HepG2 (cell line): ENCODE measurements around the gene NVL. TPM values are rescaled to one million over a fixed set of nuclear protein-coding genes. Genes with fewer than 3 reads are reported as not detected.

ENCODE experiments used
- HBP1 ChIP-seq: IDR thresholded peaks from 2 replicates; pipeline ENCODE4 v1.6.1; 2016; ENCODE audit warnings: low read depth, control low read depth
- ISX ChIP-seq: sonication (generic); formaldehyde crosslinking; conservative IDR thresholded peaks from 2 replicates; pipeline ENCODE4 v1.5.0; 2020; ENCODE audit warnings: missing genetic modification reagents
- MEIS2 ChIP-seq: sonication (generic); formaldehyde crosslinking; IDR thresholded peaks from 2 replicates; pipeline ENCODE4 v1.9.0; 2021; ENCODE audit warnings: mild to moderate bottlenecking, missing genetic modification reagents
- NR1H2 ChIP-seq: sonication (generic); formaldehyde crosslinking; IDR thresholded peaks from 2 replicates; pipeline ENCODE4 v1.8.1; 2022; ENCODE audit warnings: low read depth, missing genetic modification reagents, borderline replicate concordance
- PITX1 ChIP-seq: sonication (generic); formaldehyde crosslinking; IDR thresholded peaks from 2 replicates; pipeline ENCODE4 v1.5.1; 2020; ENCODE audit warnings: mild to moderate bottlenecking, missing genetic modification reagents
- U2AF2 ChIP-seq: fragments of 200-400 bp; formaldehyde crosslinking; IDR thresholded peaks from 2 replicates; pipeline ENCODE4 v1.6.1; 2017; ENCODE audit warnings: low read depth, mild to moderate bottlenecking, low read length
- ZBTB25 ChIP-seq: IDR thresholded peaks from 2 replicates; pipeline ENCODE4 v1.6.1; 2018; ENCODE audit warnings: missing genetic modification reagents
- ZBTB49 ChIP-seq: sonication (generic); formaldehyde crosslinking; IDR thresholded peaks from 2 replicates; pipeline ENCODE4 v1.4.0; 2020; ENCODE audit warnings: missing genetic modification reagents, borderline replicate concordance
- ZFP91 ChIP-seq: sonication (generic); formaldehyde crosslinking; IDR thresholded peaks from 2 replicates; pipeline ENCODE4 v1.9.0; 2022; ENCODE audit warnings: missing genetic modification reagents, mild to moderate bottlenecking, borderline replicate concordance
- ZKSCAN8 ChIP-seq: IDR thresholded peaks from 2 replicates; pipeline ENCODE4 v1.6.1; 2016; ENCODE audit warnings: borderline replicate concordance, missing genetic modification reagents, missing compliant biosample characterization
- ZNF205 ChIP-seq: IDR thresholded peaks from 2 replicates; pipeline ENCODE4 v1.6.1; 2018; ENCODE audit warnings: missing biosample characterization, missing genetic modification reagents
- ZNF574 ChIP-seq: sonication (generic); formaldehyde crosslinking; IDR thresholded peaks from 2 replicates; pipeline ENCODE4 v1.4.0; 2020; ENCODE audit warnings: missing genetic modification reagents
- ZNF761 ChIP-seq: sonication (generic); formaldehyde crosslinking; conservative IDR thresholded peaks from 2 replicates; pipeline ENCODE4 v1.4.0; 2020; ENCODE audit warnings: mild to moderate bottlenecking, missing genetic modification reagents
- ZNF781 ChIP-seq: sonication (generic); formaldehyde crosslinking; IDR thresholded peaks from 2 replicates; pipeline ENCODE4 v1.5.1; 2020; ENCODE audit warnings: borderline replicate concordance, mild to moderate bottlenecking, missing genetic modification reagents; ENCODE audit errors: not compliant biosample characterization
- ZNF782 ChIP-seq: sonication (generic); formaldehyde crosslinking; IDR thresholded peaks from 2 replicates; pipeline ENCODE4 v1.4.0; 2020; ENCODE audit warnings: missing genetic modification reagents, mild to moderate bottlenecking, borderline replicate concordance
- polyA plus RNA-seq, 8 experiments: library from polyadenylated mRNA; depleted of rRNA in 3 of 8; stranded (reverse) in 7 of 8; unstranded in 1 of 8; fragments of >200 nt; fragmentation: Illumina TruSeq in 4 of 8; extraction: Trizol in 4 of 8; gene quantifications; 2 replicates each; pipeline versions ENCODE4 v1.2.1 to v1.2.3, GENCODE V29; 2011 to 2016; ENCODE audit warnings: low read depth in 4 of 8, missing spikeins in 1 of 8, mixed read lengths in 1 of 8; ENCODE audit not compliant: insufficient read depth in 1 of 8
- total RNA-seq, 5 experiments: library from RNA; depleted of rRNA; stranded (reverse); fragments of >200 nt; fragmentation: Illumina TruSeq; extraction: Trizol; gene quantifications; 2 replicates each; pipeline ENCODE4 v1.2.3, GENCODE V29; 2016; ENCODE audit warnings: low read depth in 1 of 5
- TF ChIP-seq, protein P1 (sequence below): sonication (generic); formaldehyde crosslinking; conservative IDR thresholded peaks from 2 replicates; pipeline ENCODE4 v1.8.0; 2022; ENCODE audit warnings: mild to moderate bottlenecking, moderate library complexity, missing genetic modification reagents

The NVL gene
- total and polyA plus RNA-seq, 2 of the 13 experiments (the other 11 are each of a cell fraction or from before 2014, with no cell fraction given) = 8.3 to 21.0 TPM

- TF ChIP-seq ZNF205 (CRISPR knock-in tag) = peak; percentile 48; the same call in 1 of the 2 replicates
- TF ChIP-seq ZBTB25 = no peak; the same call in 1 of the 2 replicates
- TF ChIP-seq MEIS2 (CRISPR knock-in tag) = no peak
- 0 out of 2 replicates have a peak, but pooled peaks have one; percentile 32 for TF ChIP-seq ZKSCAN8
- TF ChIP-seq ISX = no peak
- TF ChIP-seq HBP1 = no peak
- TF ChIP-seq U2AF2 = no peak
- TF ChIP-seq ZNF782 = peak; percentile 34; the same call in 1 of the 2 replicates
- TF ChIP-seq, protein P1, sequence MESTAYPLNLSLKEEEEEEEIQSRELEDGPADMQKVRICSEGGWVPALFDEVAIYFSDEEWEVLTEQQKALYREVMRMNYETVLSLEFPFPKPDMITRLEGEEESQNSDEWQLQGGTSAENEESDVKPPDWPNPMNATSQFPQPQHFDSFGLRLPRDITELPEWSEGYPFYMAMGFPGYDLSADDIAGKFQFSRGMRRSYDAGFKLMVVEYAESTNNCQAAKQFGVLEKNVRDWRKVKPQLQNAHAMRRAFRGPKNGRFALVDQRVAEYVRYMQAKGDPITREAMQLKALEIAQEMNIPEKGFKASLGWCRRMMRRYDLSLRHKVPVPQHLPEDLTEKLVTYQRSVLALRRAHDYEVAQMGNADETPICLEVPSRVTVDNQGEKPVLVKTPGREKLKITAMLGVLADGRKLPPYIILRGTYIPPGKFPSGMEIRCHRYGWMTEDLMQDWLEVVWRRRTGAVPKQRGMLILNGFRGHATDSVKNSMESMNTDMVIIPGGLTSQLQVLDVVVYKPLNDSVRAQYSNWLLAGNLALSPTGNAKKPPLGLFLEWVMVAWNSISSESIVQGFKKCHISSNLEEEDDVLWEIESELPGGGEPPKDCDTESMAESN = peak; percentile 37; the same call in 1 of the 2 replicates
- TF ChIP-seq ZNF574 (CRISPR knock-in tag) = peak; percentile 65; the same call in 1 of the 2 replicates
- peak; percentile 55; the same call in 1 of the 2 replicates for TF ChIP-seq ZFP91 (CRISPR knock-in tag)
- TF ChIP-seq NR1H2 (CRISPR knock-in tag) = no peak
- TF ChIP-seq PITX1 (CRISPR knock-in tag) = 0 out of 2 replicates have a peak, but pooled peaks have one; percentile 42
- no peak for TF ChIP-seq ZBTB49 (CRISPR knock-in tag)
- TF ChIP-seq ZNF781 (CRISPR knock-in tag) = no peak
- peak; percentile 68 for TF ChIP-seq ZNF761
These were observed 146.9 kb downstream of the NVL start, which contains the start of gene DEGS1 (continued) for GRCh38 chr1:224182866-224183590.
